ENCODE data around the gene CHIT1. TPM values are rescaled to one million over a fixed set of nuclear protein-coding genes. Genes with fewer than 3 reads are reported as not detected.

The CHIT1 gene
- total and polyA plus RNA-seq, 4 donors, result 0.89 to 4.9 (median 2.0) TPM

- no peak for DNase-seq
- 91 to 93% methylated on average over 21 of the region's 21 CpGs for WGBS, 2 donors
These were observed 59.5 kb downstream of the CHIT1 start for GRCh38 chr1:203169770-203170520.

GRCh38 chr1:203168991-203169390 lies 60.5 kb downstream of the CHIT1 start:
- no peaks in the 10 kb centered on the region for H3K4me1 ChIP-seq (ENCODE audit: control insufficient read depth in 5 of 5, insufficient read depth in 5 of 5, low read length in 5 of 5)
- no peak for TF ChIP-seq CTCF (IDR thresholded peaks at IDR 0.05; ENCODE audit: control extremely low read depth, extremely low read depth)
- no peak overlapping the region for H3K9ac ChIP-seq (ENCODE audit: insufficient read depth in 1 of 2, low read length in 2 of 2)
- no peak overlapping the region for H3K27ac ChIP-seq (ENCODE audit: low read depth in 1 of 2, low read length in 1 of 2)
- peaks cover 0 to 1% (median 0%) of the 10 kb centered on the region in 4 donors for H3K9me3 ChIP-seq (ENCODE audit: control insufficient read depth in 4 of 4, insufficient read depth in 3 of 4, low read length in 3 of 4)
- no peaks in the 10 kb centered on the region for H3K36me3 ChIP-seq (ENCODE audit: control insufficient read depth in 4 of 4, insufficient read depth in 4 of 4, low read length in 4 of 4)
- 95 to 96% methylated on average over 9 of the region's 9 CpGs for WGBS, 2 donors
- DNase-seq, result no peak
- no peak for ATAC-seq (ENCODE audit: insufficient read depth, low FRiP score)
- H3K4me3 ChIP-seq, result no peak overlapping the region
- peaks cover 0 to 3% (median 0%) of the 10 kb centered on the region in 3 donors for H3K27me3 ChIP-seq (ENCODE audit: control insufficient read depth in 3 of 3, insufficient read depth in 3 of 3, low read length in 2 of 3)

More at GRCh38 chr1:203169770-203170520, 59.5 kb downstream of the CHIT1 start:
- no peaks in the 10 kb centered on the region for H3K4me1 ChIP-seq (ENCODE audit: control insufficient read depth in 5 of 5, insufficient read depth in 5 of 5, low read length in 5 of 5)
- H3K9ac ChIP-seq (ENCODE audit: insufficient read depth in 1 of 2, low read length in 2 of 2), result no peak overlapping the region
- H3K4me3 ChIP-seq, result no peak overlapping the region
- peaks cover 0 to 1% (median 0%) of the 10 kb centered on the region in 4 donors for H3K9me3 ChIP-seq (ENCODE audit: control insufficient read depth in 4 of 4, insufficient read depth in 3 of 4, low read length in 3 of 4)
- no peaks in the 10 kb centered on the region for H3K36me3 ChIP-seq (ENCODE audit: control insufficient read depth in 4 of 4, insufficient read depth in 4 of 4, low read length in 4 of 4)
- ATAC-seq (ENCODE audit: insufficient read depth, low FRiP score), result no peak
- TF ChIP-seq CTCF (IDR thresholded peaks at IDR 0.05; ENCODE audit: control extremely low read depth, extremely low read depth), result no peak
- H3K27me3 ChIP-seq (ENCODE audit: control insufficient read depth in 3 of 3, insufficient read depth in 3 of 3, low read length in 2 of 3), result no peaks in the 10 kb centered on the region
- no peak overlapping the region for H3K27ac ChIP-seq (ENCODE audit: low read depth in 1 of 2, low read length in 1 of 2)

- H3K36me3 ChIP-seq (ENCODE audit: control insufficient read depth in 4 of 4, insufficient read depth in 4 of 4, low read length in 4 of 4), result no peaks in the 10 kb centered on the region
- H3K27ac ChIP-seq (ENCODE audit: low read depth in 1 of 2, low read length in 1 of 2), result no peak overlapping the region
- no peaks in the 10 kb centered on the region for H3K4me1 ChIP-seq (ENCODE audit: control insufficient read depth in 5 of 5, insufficient read depth in 5 of 5, low read length in 5 of 5)
- no peak overlapping the region for H3K4me3 ChIP-seq
- H3K9ac ChIP-seq (ENCODE audit: insufficient read depth in 1 of 2, low read length in 2 of 2), result no peak overlapping the region
- peaks cover 0 to 1% (median 0%) of the 10 kb centered on the region in 4 donors for H3K9me3 ChIP-seq (ENCODE audit: control insufficient read depth in 4 of 4, insufficient read depth in 3 of 4, low read length in 3 of 4)
- no peak for TF ChIP-seq CTCF (IDR thresholded peaks at IDR 0.05; ENCODE audit: control extremely low read depth, extremely low read depth)
- ATAC-seq (ENCODE audit: insufficient read depth, low FRiP score), result no peak
- no peak for DNase-seq
- WGBS, 2 donors, result 95 to 96% methylated on average over 12 of the region's 12 CpGs
- peaks cover 0 to 3% (median 0%) of the 10 kb centered on the region in 3 donors for H3K27me3 ChIP-seq (ENCODE audit: control insufficient read depth in 3 of 3, insufficient read depth in 3 of 3, low read length in 2 of 3)
These were observed 61.2 kb downstream of the CHIT1 start for GRCh38 chr1:203168256-203168786.
